Activated T-cell treated with anti-CD3 and anti-CD28 coated beads, Interleukin-2, amount 50 U/mL, for 24 hours (primary cell): Measurements from ENCODE around the gene USP46.
A peak's percentile ranks its signal among the peaks of the same experiment; 100 is the strongest.

ENCODE experiments used
- DNase-seq: peaks from one replicate; pipeline ENCODE4 v3.0.0-alpha.2; 2020
- H3K27ac Mint-ChIP-seq: 2 replicates; pipeline ENCODE4 v1.8.0; 2020; ENCODE audit warnings: mild to moderate bottlenecking, mixed read lengths
- H3K27me3 Mint-ChIP-seq: 2 replicates; pipeline ENCODE4 v1.8.0; 2020; ENCODE audit warnings: mixed read lengths
- H3K36me3 Mint-ChIP-seq: 2 replicates; pipeline ENCODE4 v1.8.0; 2020; ENCODE audit warnings: low read depth, mixed read lengths
- H3K4me1 Mint-ChIP-seq: 2 replicates; pipeline ENCODE4 v1.8.0; 2020; ENCODE audit warnings: low read depth, mixed read lengths
- H3K4me3 Mint-ChIP-seq: 2 replicates; pipeline ENCODE4 v1.8.0; 2020; ENCODE audit warnings: mild to moderate bottlenecking, moderate library complexity, mixed read lengths
- H3K9me3 Mint-ChIP-seq: 2 replicates; pipeline ENCODE4 v1.8.0; 2020; ENCODE audit warnings: mixed read lengths

The USP46 gene

DNA sequence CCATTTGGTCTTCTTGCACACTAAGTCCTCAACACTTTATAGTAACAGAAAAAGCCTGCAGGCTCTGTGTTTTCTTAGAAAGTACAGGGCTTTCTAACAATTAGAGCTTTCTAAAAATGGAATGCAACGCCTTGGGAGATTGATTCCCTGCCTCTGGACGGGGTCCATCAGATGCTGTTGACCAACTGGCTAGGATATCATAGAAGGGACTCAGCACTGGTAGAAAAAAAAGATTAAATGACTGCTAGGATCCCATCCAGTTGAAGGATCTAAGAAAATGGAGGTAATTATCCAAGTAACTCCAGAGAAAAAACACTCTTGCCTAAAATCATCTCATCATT, 39.5 kb downstream of the USP46 start:
- H3K9me3 Mint-ChIP-seq = no peaks in the 10 kb centered on the region
- peaks cover 7% of the 10 kb centered on the region for H3K4me1 Mint-ChIP-seq
- no peaks in the 10 kb centered on the region for H3K27me3 Mint-ChIP-seq
- H3K4me3 Mint-ChIP-seq = no peak overlapping the region
- peaks cover 2% of the 10 kb centered on the region for H3K36me3 Mint-ChIP-seq
- DNase-seq = no peak
- H3K27ac Mint-ChIP-seq = no peak overlapping the region

DNA sequence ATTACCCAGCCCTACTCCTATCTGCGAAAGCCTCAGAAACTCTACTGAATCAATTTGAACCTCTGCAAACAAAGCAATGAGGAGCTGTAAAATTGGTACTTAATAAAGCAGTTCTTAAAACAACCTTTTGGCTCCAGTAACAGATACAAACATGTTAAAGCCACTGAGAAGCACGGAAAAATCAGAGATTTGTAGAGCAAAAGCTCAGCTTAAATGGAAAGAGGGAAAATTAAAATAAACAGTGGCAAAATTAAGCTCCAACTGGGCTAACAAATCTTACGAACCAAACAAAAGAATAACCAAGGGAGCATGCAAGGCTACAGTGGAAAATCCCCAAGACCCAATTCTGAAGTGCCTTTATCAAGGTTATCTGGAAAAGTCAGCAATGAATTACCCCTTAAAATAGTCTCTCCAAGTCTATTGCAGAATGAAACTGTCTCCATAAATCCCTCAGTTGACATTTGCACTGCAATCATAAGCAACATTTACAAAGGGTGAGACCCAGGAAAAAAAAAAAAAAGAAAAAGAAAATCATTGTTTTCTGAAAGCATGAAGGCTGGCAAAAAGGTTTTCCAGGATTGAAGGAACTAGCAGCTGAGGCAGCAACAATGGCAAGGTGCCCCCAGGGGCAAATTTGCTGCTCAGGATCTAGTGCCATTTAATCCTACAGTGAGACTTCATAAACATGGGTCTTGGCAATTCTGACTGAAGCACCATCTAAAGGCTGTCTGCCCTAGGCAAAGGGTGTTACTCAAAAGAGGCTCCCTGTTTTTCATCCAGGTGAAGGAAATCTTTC, 40.1 kb downstream of the USP46 start:
- Mint-ChIP-seq H3K4me1 (peaks cover 7% of the 10 kb centered on the region), H3K9me3 (no peaks in the 10 kb centered on the region), H3K27me3 (no peaks in the 10 kb centered on the region), H3K36me3 (peaks cover 2% of the 10 kb centered on the region), H3K4me3 (no peak overlapping the region), H3K27ac (no peak overlapping the region)
- DNase-seq = no peak

DNA sequence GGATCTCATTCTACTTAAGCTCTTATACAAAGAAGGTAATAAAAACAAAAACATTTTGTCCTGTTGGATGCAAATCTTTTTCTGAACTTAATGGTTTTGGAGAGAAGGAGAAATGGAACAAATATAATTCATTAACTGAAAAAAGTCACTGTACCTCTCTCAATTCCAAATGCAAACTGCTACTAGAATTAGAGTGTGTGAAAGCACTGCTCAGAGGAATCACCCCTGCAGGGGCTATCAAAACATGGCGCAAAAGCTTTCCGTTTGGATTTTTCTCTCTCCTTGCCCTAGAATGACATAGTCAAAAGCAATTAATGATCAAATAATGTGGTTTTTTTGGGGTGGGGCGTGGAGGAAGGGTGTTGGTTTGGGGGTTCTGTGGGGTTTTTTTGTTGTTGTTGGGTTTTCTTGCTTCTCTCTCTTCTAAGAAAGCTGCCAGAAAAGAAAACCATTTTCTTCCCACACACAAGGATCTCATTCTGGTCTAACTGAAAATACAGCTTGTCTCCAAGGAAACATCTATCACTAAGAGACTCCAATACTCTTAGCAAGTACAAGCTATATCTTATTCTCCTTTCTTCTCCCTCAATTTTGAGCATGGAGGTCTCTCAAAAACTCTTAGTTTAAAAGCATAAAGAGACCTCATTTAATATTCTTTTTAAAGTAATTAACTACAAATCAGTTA, 41.6 kb downstream of the USP46 start:
- Mint-ChIP-seq H3K9me3 (no peaks in the 10 kb centered on the region), H3K36me3 (no peaks in the 10 kb centered on the region), H3K27ac (no peak overlapping the region), H3K27me3 (no peaks in the 10 kb centered on the region), H3K4me3 (no peak overlapping the region), H3K4me1 (peaks cover 7% of the 10 kb centered on the region)
- no peak for DNase-seq

DNA sequence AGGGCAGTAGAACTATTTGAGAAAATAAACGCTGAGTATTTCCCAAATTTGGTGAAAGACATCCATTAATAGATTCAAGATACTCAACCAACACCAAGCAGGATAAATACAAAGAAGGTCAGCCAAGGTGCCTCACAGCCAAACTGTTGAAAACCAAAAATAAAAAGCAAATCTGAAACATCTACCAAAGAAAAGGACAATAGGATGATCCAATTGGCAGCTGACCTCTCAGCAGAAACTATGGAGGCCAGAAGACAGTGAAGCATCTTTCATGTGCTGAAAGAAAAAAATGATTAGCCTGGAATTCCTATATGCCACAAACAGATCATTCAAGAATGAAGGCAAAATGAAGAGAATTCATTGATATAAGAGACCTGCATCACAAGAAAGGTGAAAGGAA, 44.9 kb downstream of the USP46 start:
- peaks cover 7% of the 10 kb centered on the region for H3K4me1 Mint-ChIP-seq
- peaks cover 2% of the 10 kb centered on the region for H3K27me3 Mint-ChIP-seq
- H3K9me3 Mint-ChIP-seq = no peaks in the 10 kb centered on the region
- no peak overlapping the region for H3K27ac Mint-ChIP-seq
- no peak for DNase-seq
- H3K36me3 Mint-ChIP-seq = peaks cover 9% of the 10 kb centered on the region
- H3K4me3 Mint-ChIP-seq = no peak overlapping the region

DNA sequence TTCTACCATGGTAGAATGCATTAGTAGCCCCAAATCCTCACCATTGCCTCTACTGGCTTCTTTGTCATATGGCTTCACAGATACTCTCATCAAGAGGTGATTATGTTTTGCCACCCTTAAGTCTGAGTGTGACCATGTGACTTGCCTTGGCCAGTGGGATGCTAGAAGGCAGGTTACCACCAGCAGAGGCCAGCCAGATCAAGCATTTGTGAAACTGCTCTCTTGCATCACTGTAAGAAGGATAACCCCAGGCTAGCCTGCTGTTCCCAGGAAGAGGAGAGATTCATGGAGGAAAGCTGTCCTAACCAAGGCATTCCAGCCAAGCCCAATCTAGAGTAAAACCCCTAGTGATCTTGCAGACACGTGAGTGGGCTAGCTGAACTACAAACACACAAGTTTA, 46.8 kb downstream of the USP46 start:
- no peak for DNase-seq
- H3K27me3 Mint-ChIP-seq = peaks cover 2% of the 10 kb centered on the region
- H3K4me1 Mint-ChIP-seq = peaks cover 2% of the 10 kb centered on the region
- H3K4me3 Mint-ChIP-seq = no peak overlapping the region
- H3K36me3 Mint-ChIP-seq = peaks cover 24% of the 10 kb centered on the region
- no peaks in the 10 kb centered on the region for H3K9me3 Mint-ChIP-seq
- H3K27ac Mint-ChIP-seq = no peak overlapping the region

DNA sequence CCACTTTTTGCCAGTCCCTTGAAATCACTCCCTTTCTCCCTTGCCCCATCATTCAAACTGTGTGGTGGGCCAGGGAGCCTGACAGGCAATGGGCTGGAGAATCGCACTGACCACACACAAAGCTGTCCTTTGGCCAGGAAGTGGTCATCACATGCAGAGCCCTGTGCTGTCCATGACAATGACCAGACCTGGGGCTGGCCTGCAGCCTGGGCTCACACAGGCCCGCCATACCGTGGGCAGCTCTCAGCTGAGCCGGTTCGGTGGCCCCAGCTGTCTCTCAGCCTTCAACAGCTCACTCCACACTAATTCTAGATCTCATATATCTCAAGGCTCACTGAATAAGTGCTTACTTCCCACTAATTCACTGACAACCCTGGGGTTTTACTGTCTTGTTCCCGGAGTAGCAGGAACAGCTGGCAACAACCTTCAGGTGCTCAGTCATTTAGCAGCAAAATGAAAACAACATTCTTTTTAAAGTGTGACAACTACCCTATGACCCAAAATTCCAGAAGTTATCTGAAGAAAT, 48.0 kb downstream of the USP46 start:
- Mint-ChIP-seq H3K36me3 (peaks cover 29% of the 10 kb centered on the region), H3K4me1 (no peaks in the 10 kb centered on the region), H3K27me3 (peaks cover 2% of the 10 kb centered on the region), H3K4me3 (no peak overlapping the region), H3K9me3 (peaks cover 2% of the 10 kb centered on the region), H3K27ac (no peak overlapping the region)
- no peak for DNase-seq

DNA sequence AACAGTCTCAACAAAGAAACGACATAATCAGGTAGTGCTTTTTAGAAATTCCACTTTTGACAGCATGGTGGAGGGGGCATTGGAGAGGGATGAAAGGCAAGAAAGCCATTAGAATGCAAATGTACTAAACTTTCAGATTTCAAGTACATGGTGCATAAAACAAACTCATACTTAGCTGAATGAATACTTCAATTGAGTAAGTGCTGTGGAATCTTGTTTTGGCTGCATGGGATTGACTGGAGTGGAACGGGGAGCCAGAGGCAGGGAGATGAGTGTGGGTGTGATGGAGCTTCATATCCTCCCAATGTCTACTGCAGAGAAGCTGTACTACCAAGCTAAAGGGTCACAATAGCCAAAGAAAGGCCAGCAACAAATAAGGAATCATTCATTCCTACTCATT, 52.4 kb downstream of the USP46 start:
- H3K9me3 Mint-ChIP-seq = peaks cover 2% of the 10 kb centered on the region
- no peaks in the 10 kb centered on the region for H3K4me1 Mint-ChIP-seq
- H3K4me3 Mint-ChIP-seq = no peak overlapping the region
- no peak overlapping the region for H3K27ac Mint-ChIP-seq
- peaks cover 2% of the 10 kb centered on the region for H3K27me3 Mint-ChIP-seq
- DNase-seq = no peak
- peaks cover 33% of the 10 kb centered on the region for H3K36me3 Mint-ChIP-seq

DNA sequence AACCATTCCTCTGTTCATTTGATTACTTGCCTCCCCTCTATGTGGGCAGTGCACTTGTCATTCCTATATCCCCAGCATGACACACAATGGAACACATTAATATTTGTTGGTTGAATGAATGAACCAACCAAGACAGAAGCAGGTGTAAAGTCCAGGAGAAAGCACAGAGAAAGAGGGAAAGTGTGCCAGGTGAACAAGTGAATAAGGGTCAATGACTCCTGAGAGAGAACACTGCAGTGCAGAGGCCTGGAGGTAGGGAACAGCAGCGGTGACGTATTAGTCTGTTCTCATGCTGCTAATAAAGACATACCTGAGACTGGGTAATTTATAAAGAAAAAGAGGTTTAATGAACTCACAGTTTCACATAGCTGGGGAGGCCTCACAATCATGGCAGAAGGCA, 53.1 kb downstream of the USP46 start:
- no peak overlapping the region for H3K4me3 Mint-ChIP-seq
- no peak overlapping the region for H3K27ac Mint-ChIP-seq
- no peak for DNase-seq
- peaks cover 2% of the 10 kb centered on the region for H3K27me3 Mint-ChIP-seq
- peaks cover 36% of the 10 kb centered on the region for H3K36me3 Mint-ChIP-seq
- H3K9me3 Mint-ChIP-seq = peaks cover 2% of the 10 kb centered on the region
- H3K4me1 Mint-ChIP-seq = no peaks in the 10 kb centered on the region

DNA sequence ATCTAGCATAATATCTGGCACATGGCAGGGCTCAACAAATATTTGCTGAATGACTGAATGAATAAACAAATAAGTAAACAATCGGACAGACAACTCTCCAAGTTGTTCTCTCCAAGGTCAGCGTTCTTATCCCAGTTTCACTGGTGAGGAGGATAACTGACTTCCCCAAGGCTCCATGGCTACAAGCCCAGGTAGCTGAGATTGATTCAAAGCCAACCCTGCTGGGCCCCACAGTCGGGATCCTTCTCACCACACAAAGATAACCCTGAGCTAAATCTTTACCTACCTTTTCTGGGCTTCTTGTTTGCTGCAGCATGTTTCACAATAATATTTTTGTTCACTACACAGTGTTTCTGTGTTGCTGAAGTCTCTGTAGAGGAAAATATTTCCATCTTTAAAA, 54.9 kb downstream of the USP46 start:
- H3K27me3 Mint-ChIP-seq = no peaks in the 10 kb centered on the region
- H3K36me3 Mint-ChIP-seq = peaks cover 30% of the 10 kb centered on the region
- H3K9me3 Mint-ChIP-seq = peaks cover 2% of the 10 kb centered on the region
- no peak overlapping the region for H3K4me3 Mint-ChIP-seq
- H3K4me1 Mint-ChIP-seq = no peaks in the 10 kb centered on the region
- DNase-seq = no peak
- H3K27ac Mint-ChIP-seq = no peak overlapping the region

DNA sequence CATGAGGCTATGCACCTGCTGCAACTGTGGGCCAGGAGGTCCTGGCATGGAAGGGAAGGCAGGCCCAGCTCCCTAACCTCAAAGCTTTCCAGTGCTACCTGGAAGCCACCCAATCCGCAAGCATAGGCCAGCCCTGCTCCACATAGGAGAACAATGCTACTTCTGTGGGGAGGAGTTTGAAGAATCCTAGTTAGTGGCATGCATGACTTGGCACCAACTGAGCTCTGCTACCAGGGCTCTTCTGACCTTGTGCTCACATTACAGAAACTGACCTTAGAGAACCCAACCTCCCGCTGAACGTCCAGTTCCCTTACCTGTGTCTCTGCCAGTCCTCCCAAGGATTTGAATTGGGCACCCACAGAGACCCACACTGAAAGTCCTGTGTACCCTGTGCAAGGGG, 58.8 kb downstream of the USP46 start:
- no peaks in the 10 kb centered on the region for H3K9me3 Mint-ChIP-seq
- H3K4me3 Mint-ChIP-seq = no peak overlapping the region
- no peaks in the 10 kb centered on the region for H3K4me1 Mint-ChIP-seq
- peaks cover 36% of the 10 kb centered on the region for H3K36me3 Mint-ChIP-seq
- no peak overlapping the region for H3K27ac Mint-ChIP-seq
- no peak for DNase-seq
- no peaks in the 10 kb centered on the region for H3K27me3 Mint-ChIP-seq

DNA sequence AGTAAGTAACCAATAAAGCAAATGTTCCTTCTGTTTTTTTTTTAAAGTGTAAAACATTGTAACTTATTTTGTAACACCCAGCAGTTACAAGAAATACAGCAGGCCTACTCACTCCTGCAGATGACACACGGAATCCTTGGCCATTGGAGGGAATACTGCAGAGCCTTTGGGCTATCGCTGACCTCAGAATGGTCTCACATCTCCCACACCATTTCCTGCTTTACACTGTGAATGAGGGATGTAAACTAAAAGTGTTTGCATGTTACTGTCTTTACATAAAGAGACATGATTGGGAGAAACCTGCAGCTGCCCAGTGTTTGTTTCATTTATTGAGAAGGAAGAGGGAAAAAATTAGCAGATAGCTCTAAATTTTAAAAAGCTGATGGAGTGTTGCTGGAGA, 64.1 kb downstream of the USP46 start:
- Mint-ChIP-seq H3K9me3 (no peaks in the 10 kb centered on the region), H3K4me3 (no peak overlapping the region), H3K27ac (no peak overlapping the region), H3K36me3 (peaks cover 26% of the 10 kb centered on the region), H3K4me1 (no peaks in the 10 kb centered on the region), H3K27me3 (no peaks in the 10 kb centered on the region)
- DNase-seq = no peak

DNA sequence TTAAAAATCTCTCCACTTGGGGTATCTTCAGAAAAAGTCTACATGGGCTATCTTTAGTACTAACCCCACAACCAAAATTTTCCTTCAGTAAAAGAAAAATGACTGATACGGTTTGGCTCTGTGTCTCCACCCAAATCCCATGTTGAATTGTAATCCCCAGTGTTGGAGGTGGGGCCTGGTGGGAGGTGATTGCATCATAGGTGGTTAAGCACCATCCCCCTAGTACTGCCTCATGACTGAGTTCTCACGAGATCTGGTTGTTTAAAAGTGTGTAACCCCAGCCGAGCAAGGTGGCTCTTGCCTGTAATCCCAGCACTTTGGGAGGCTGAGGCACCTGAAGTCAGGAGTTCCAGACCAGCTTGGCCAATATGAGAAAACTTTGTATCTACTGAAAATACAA, 66.8 kb downstream of the USP46 start:
- Mint-ChIP-seq H3K36me3 (peaks cover 15% of the 10 kb centered on the region), H3K27me3 (no peaks in the 10 kb centered on the region), H3K27ac (no peak overlapping the region), H3K4me3 (no peak overlapping the region), H3K9me3 (no peaks in the 10 kb centered on the region), H3K4me1 (peaks cover 15% of the 10 kb centered on the region)
- no peak for DNase-seq

DNA sequence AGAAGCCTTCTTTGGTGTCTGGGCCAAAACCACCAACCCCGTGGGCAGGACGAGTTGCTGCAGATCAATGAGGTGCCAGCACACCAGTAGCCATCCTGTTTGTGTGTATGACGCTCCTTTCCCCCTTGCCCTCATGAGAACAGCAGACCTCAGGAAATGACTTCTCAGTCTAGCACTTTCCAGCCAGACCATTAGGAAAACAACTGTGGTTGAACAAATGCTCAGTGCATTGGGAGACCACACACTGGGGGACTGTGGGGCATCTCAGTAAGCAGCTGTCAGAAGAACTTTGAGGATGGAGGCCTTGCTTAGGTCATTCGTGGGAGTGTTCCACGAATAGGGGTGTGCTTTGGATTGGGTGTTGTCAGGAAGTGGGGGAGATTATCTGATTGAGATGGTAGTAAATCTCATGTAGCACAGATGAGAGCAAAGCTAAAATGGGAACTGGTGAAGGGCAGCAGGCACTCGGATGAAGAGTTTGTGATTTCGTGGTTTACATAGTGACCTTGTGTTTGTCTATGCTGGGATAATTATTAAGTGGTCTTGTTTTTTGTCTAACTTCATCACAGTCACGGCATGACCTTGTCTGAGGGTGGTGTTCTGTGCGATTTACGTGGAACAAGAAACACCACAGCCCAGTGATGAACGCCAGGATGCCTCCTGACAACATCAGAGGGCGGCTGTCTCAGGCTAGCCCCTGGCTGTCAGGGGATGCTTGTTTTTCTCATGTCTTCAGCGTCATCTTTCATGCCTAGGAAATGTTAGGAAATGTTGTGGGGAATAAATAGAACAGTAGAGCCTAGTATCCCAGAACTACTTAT, 70.1 kb downstream of the USP46 start:
- no peak overlapping the region for H3K4me3 Mint-ChIP-seq
- peak; percentile 31 for DNase-seq

DNA sequence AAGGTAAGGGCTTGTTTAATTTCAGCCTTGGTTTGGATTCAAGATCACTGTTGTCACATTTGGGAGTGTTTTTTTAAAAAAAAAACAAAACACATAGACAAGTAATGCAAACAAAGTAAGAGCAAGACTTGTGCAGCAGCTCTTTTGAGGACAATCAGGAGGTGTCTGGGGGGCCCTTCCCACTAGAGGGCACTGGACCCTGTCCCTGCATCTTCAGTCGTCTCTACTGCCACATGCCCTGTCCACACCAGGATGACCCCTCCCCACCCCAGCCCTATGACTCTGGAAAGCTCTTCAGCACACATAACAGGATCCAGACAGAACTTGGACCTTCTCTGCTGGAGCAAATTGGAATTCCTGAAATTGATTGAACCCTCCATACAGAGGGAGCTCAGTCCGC, 71.0 kb downstream of the USP46 start:
- H3K9me3 Mint-ChIP-seq = no peaks in the 10 kb centered on the region
- peaks cover 2% of the 10 kb centered on the region for H3K27me3 Mint-ChIP-seq
- no peaks in the 10 kb centered on the region for H3K36me3 Mint-ChIP-seq
- H3K4me3 Mint-ChIP-seq = no peak overlapping the region
- H3K27ac Mint-ChIP-seq = no peak overlapping the region
- peak; percentile 32 for DNase-seq
- peaks cover 15% of the 10 kb centered on the region for H3K4me1 Mint-ChIP-seq

More for the DNA sequence above, 70.1 kb downstream of the USP46 start:
- H3K36me3 Mint-ChIP-seq = no peaks in the 10 kb centered on the region
- H3K9me3 Mint-ChIP-seq = no peaks in the 10 kb centered on the region
- peaks cover 15% of the 10 kb centered on the region for H3K4me1 Mint-ChIP-seq
- H3K27ac Mint-ChIP-seq = peak overlapping the region; percentile 56
- H3K27me3 Mint-ChIP-seq = no peaks in the 10 kb centered on the region

DNA sequence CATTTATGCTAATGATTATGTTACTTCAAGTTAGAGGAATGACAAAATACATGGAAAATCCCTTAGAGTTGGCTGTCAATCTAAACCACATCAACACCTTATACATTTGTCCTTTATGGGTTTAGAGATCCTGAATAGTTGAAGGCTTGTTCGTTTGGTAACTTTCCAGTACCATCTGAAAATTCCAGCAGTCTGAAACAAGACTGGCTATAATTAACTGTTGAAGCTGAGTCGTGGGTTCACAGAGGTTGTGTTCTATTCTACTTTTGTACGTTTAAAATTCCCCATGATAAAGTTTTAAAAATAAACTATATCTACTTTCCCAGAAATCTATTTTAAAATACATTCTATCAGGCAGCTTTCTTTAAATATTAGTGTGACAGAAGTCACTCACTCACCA, 73.0 kb downstream of the USP46 start:
- Mint-ChIP-seq H3K4me3 (no peak overlapping the region), H3K27ac (no peak overlapping the region), H3K4me1 (peaks cover 15% of the 10 kb centered on the region), H3K9me3 (no peaks in the 10 kb centered on the region), H3K36me3 (no peaks in the 10 kb centered on the region), H3K27me3 (peaks cover 13% of the 10 kb centered on the region)
- no peak for DNase-seq
